OCI-LY7 (cell line): ENCODE data around the gene TENT5C. TPM values are rescaled to one million over a fixed set of nuclear protein-coding genes. Genes with fewer than 3 reads are reported as not detected.

Experiments used
- BruUV-seq: library from RNA; stranded (reverse); fragments of 400-500 nt; replicated peaks from 2 replicates; lab custom pipeline; 2021; lab: Mats Ljungman, UMichigan
- CTCF ChIA-PET: fragments of 300-600 bp; sonication (Branson Sonifier 250); formaldehyde crosslinking; loops from one replicate; lab custom pipeline; 2022; ENCODE audit warnings: antibody characterized with exemption; ENCODE audit not compliant: unreplicated experiment; lab: Charles Lee
- POLR2A ChIA-PET: fragments of 300-600 bp; sonication (Branson Sonifier 250); formaldehyde crosslinking; loops from one replicate; lab custom pipeline; 2022; ENCODE audit warnings: antibody characterized with exemption; lab: Charles Lee
- DNase-seq: peaks from one replicate; pipeline ENCODE4 v3.0.0-alpha.2; 2015; ENCODE audit warnings: low spot score
- H2AFZ ChIP-seq: fragments of 200-600 bp; sonication (generic), shearing (Covaris generic); 2 replicates; pipeline ENCODE4 v1.6.1; 2014; ENCODE audit warnings: mild to moderate bottlenecking, antibody characterized with exemption, low read length, moderate library complexity
- H3K27ac ChIP-seq: fragments of 200-600 bp; sonication (generic); 2 replicates; pipeline ENCODE4 v1.5.1; 2014; ENCODE audit warnings: mixed run types, low read depth, mild to moderate bottlenecking, moderate library complexity, low read length, inconsistent platforms; ENCODE audit not compliant: poor library complexity, severe bottlenecking
- H3K36me3 ChIP-seq: fragments of 200-600 bp; sonication (generic); 2 replicates; pipeline ENCODE4 v1.6.1; 2014; ENCODE audit warnings: mild to moderate bottlenecking, antibody characterized with exemption, low read length, moderate library complexity, mixed read lengths; ENCODE audit not compliant: insufficient read depth
- H3K4me1 ChIP-seq: fragments of 200-600 bp; sonication (generic); 2 replicates; pipeline ENCODE4 v1.5.1; 2014; ENCODE audit warnings: mild to moderate bottlenecking, low read length; ENCODE audit not compliant: insufficient read depth, poor library complexity, severe bottlenecking
- H3K4me2 ChIP-seq: fragments of 200-600 bp; sonication (generic); 2 replicates; pipeline ENCODE4 v1.6.1; 2014; ENCODE audit warnings: mild to moderate bottlenecking, low read length
- H3K4me3 ChIP-seq: fragments of 200-600 bp; sonication (generic); 2 replicates; pipeline ENCODE4 v1.5.1; 2014; ENCODE audit warnings: mild to moderate bottlenecking, low read depth, low read length; ENCODE audit not compliant: poor library complexity, severe bottlenecking
- H3K79me2 ChIP-seq: fragments of 200-600 bp; sonication (generic); 2 replicates; pipeline ENCODE4 v1.6.1; 2016; ENCODE audit warnings: low read depth, mild to moderate bottlenecking, low read length, moderate library complexity, mixed read lengths; ENCODE audit not compliant: insufficient read depth
- H3K9me2 ChIP-seq: fragments of 200-600 bp; sonication (generic); 2 replicates; pipeline ENCODE4 v1.6.1; 2016; ENCODE audit warnings: mild to moderate bottlenecking, low read length, mixed read lengths; ENCODE audit not compliant: insufficient read depth
- H3K9me3 ChIP-seq: fragments of 200-600 bp; sonication (generic); 2 replicates; pipeline ENCODE4 v1.6.1; 2014; ENCODE audit warnings: mild to moderate bottlenecking, mixed run types, low read length, mixed read lengths
- H4K20me1 ChIP-seq: fragments of 200-600 bp; sonication (generic); 2 replicates; pipeline ENCODE4 v1.6.1; 2014; ENCODE audit warnings: mild to moderate bottlenecking, antibody characterized with exemption, low read length, moderate library complexity, mixed read lengths; ENCODE audit not compliant: insufficient read depth
- EZH2phosphoT487 ChIP-seq: fragments of 200-600 bp; sonication (generic); IDR thresholded peaks from 2 replicates; pipeline ENCODE4 v1.6.1; 2018; ENCODE audit warnings: low read depth, borderline replicate concordance, mild to moderate bottlenecking, mixed run types, antibody characterized with exemption, low read length, moderate library complexity, mixed read lengths
- intact Hi-C: fragments of 100-400 bp; cut with micrococcal nuclease; formaldehyde crosslinking; loops from one replicate; pipeline ENCODE4 v1.10.0; 2022; ENCODE audit not compliant: unreplicated experiment
- total RNA-seq, 2 experiments: library from RNA; depleted of rRNA in 1 of 2; stranded (reverse); fragments of >200 nt in 1 of 2; shearing (Covaris generic) in 1 of 2; gene quantifications; 2 replicates each; pipeline ENCODE4 v1.2.3, GENCODE V29; 2014 to 2022
- TF ChIP-seq, protein P1 (sequence below): fragments of 200-600 bp; sonication (generic); conservative IDR thresholded peaks from 2 replicates; pipeline ENCODE4 v1.5.1; 2014; ENCODE audit warnings: mild to moderate bottlenecking, antibody characterized with exemption, low read length, moderate library complexity, mixed read lengths

TENT5C gene
- total RNA-seq, 2 experiments from 2014 or later: 13.3 to 31.1 TPM

DNA sequence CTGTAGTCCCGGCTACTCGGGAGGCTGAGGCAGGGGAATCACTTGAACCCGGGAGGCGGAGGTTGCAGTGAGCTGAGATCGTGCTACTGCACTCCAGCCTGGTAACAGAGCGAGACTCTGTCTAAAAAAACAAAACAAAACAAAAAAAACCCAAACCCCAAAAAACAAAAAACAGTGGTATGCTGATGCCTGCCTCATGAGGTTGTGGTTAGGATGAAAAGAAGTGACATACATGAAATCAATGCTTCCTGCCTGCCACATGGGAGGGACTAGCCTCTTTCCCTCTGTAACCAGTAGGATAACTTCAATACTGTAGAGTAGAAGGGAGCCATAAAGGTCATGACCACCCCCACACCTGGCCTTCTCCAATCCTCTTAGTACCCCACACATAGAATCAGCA lies 55.2 kb downstream of the TENT5C start:
- CTCF ChIA-PET: interaction anchor here (0.6 to 2.3 kb wide), 5 partner anchors 14 to 80 kb away, joined by 3 to 11 read pairs (median 3); no protein-coding TSS in a partner anchor
- no peak overlapping the region; the same call in 1 of the 2 replicates for H2AFZ ChIP-seq
- peaks cover 25% of the 10 kb centered on the region; the same call in 1 of the 2 replicates for H3K9me3 ChIP-seq
- TF ChIP-seq, protein P1, sequence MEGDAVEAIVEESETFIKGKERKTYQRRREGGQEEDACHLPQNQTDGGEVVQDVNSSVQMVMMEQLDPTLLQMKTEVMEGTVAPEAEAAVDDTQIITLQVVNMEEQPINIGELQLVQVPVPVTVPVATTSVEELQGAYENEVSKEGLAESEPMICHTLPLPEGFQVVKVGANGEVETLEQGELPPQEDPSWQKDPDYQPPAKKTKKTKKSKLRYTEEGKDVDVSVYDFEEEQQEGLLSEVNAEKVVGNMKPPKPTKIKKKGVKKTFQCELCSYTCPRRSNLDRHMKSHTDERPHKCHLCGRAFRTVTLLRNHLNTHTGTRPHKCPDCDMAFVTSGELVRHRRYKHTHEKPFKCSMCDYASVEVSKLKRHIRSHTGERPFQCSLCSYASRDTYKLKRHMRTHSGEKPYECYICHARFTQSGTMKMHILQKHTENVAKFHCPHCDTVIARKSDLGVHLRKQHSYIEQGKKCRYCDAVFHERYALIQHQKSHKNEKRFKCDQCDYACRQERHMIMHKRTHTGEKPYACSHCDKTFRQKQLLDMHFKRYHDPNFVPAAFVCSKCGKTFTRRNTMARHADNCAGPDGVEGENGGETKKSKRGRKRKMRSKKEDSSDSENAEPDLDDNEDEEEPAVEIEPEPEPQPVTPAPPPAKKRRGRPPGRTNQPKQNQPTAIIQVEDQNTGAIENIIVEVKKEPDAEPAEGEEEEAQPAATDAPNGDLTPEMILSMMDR: no peak
- no peak for TF ChIP-seq EZH2phosphoT487
- POLR2A ChIA-PET: interaction anchor here (0.6 to 19.4 kb wide), 8 partner anchors 10 to 70 kb away, joined by 3 to 760 read pairs (median 4); no protein-coding TSS in a partner anchor
- H3K36me3 ChIP-seq: peaks cover 11% of the 10 kb centered on the region; the same call in 1 of the 2 replicates
- H3K79me2 ChIP-seq: no peaks in the 10 kb centered on the region
- H3K4me2 ChIP-seq: peak overlapping the region; percentile 73; the same call in 1 of the 2 replicates
- no peaks in the 10 kb centered on the region for H3K9me2 ChIP-seq
- DNase-seq: no peak
- H3K27ac ChIP-seq: peak overlapping the region; percentile 98
- no peaks in the 10 kb centered on the region for H4K20me1 ChIP-seq
- BruUV-seq: no TSS peak
- intact Hi-C loops: loop anchor here (10.0 kb wide), 1 partner anchor 296 kb away; the partner anchor contains the start of gene MAN1A2
- H3K4me1 ChIP-seq: peaks cover 99% of the 10 kb centered on the region
- no peak overlapping the region for H3K4me3 ChIP-seq

GRCh38 chr1:117662667-117663066 lies 56.8 kb downstream of the TENT5C start:
- H3K4me3 ChIP-seq: no peak overlapping the region
- H4K20me1 ChIP-seq: no peaks in the 10 kb centered on the region
- ChIA-PET POLR2A (interaction anchor here (0.7 to 19.4 kb wide), 7 partner anchors 7 to 128 kb away, joined by 3 to 760 read pairs (median 7); no protein-coding TSS in a partner anchor), CTCF (interaction anchor here (0.7 to 2.2 kb wide), 3 partner anchors 14 to 97 kb away, joined by 3 to 9 read pairs (median 3); no protein-coding TSS in a partner anchor)
- H3K27ac ChIP-seq: peak overlapping the region; percentile 91
- no peak overlapping the region; the same call in 1 of the 2 replicates for H2AFZ ChIP-seq
- BruUV-seq: no TSS peak
- intact Hi-C loops: loop anchor here (10.0 kb wide), 1 partner anchor 298 kb away; the partner anchor contains the start of gene MAN1A2
- no peaks in the 10 kb centered on the region for H3K9me2 ChIP-seq
- H3K4me1 ChIP-seq: peaks cover 98% of the 10 kb centered on the region
- H3K9me3 ChIP-seq: peaks cover 25% of the 10 kb centered on the region; the same call in 1 of the 2 replicates
- TF ChIP-seq, protein P1: no peak
- no peak for TF ChIP-seq EZH2phosphoT487
- no peak for DNase-seq
- H3K36me3 ChIP-seq: peaks cover 11% of the 10 kb centered on the region; the same call in 1 of the 2 replicates
- H3K4me2 ChIP-seq: no peak overlapping the region
- H3K79me2 ChIP-seq: no peaks in the 10 kb centered on the region
